Heart left ventricle (tissue), 16 donors: ENCODE results near the gene CAMTA1. TPM values are rescaled to one million over a fixed set of nuclear protein-coding genes. Genes with fewer than 3 reads are reported as not detected.

Source experiments
- ATAC-seq, 4 donors: fragments of 200-7000 bp; cut with Tn5 transposase; one replicate each; pipeline ENCODE4 v1.9.1; 2020 to 2022; ENCODE audit warnings: moderate library complexity in 4 of 4, mild to moderate bottlenecking in 3 of 4, moderate number of reproducible peaks in 1 of 4
- DNase-seq, 5 donors: peaks; one replicate each; pipeline ENCODE4 v3.0.0-alpha.2; 2020
- H3K27ac ChIP-seq, 12 donors: fragments of 200-600 bp; sonication (generic) in 4 of 12; one replicate each; pipeline versions ENCODE4 v1.5.0 to v1.8.0; 2016 to 2022; ENCODE audit warnings: mild to moderate bottlenecking in 2 of 12
- H3K27me3 ChIP-seq, 9 donors: fragments of 200-600 bp; sonication (generic) in 2 of 9; one replicate each; pipeline versions ENCODE4 v1.5.1 to v1.8.0; 2016 to 2022; ENCODE audit warnings: mild to moderate bottlenecking in 3 of 9
- H3K36me3 ChIP-seq, 9 donors: fragments of 200-600 bp; sonication (generic) in 2 of 9; one replicate each; pipeline versions ENCODE4 v1.5.0 to v1.8.0; 2018 to 2022; ENCODE audit warnings: mild to moderate bottlenecking in 2 of 9
- H3K4me1 ChIP-seq, 12 donors: fragments of 200-600 bp; sonication (generic) in 4 of 12; one replicate each; pipeline versions ENCODE4 v1.5.0 to v1.8.0; 2016 to 2022; ENCODE audit warnings: mild to moderate bottlenecking in 3 of 12
- H3K4me3 ChIP-seq, 12 donors: fragments of 200-600 bp; sonication (generic) in 4 of 12; one replicate each; pipeline versions ENCODE4 v1.5.0 to v1.8.0; 2017 to 2022; ENCODE audit warnings: mild to moderate bottlenecking in 9 of 12, moderate library complexity in 4 of 12
- H3K9me3 ChIP-seq, 12 donors: fragments of 200-600 bp; sonication (generic) in 4 of 12; one replicate each; pipeline versions ENCODE4 v1.5.0 to v1.8.0; 2016 to 2022; ENCODE audit warnings: mild to moderate bottlenecking in 1 of 12
- CTCF ChIP-seq, 12 donors: fragments of 200-600 bp; sonication (generic) in 4 of 12; IDR thresholded peaks; one replicate each; pipeline versions ENCODE4 v1.5.0 to v1.8.0; 2018 to 2022; ENCODE audit warnings: antibody characterized with exemption in 12 of 12, mild to moderate bottlenecking in 5 of 12
- POLR2A ChIP-seq, 2 donors: fragments of 450-650 bp; IDR thresholded peaks; one replicate each; pipeline ENCODE4 v1.6.1; 2017; ENCODE audit warnings: antibody characterized with exemption in 2 of 2, mild to moderate bottlenecking in 2 of 2, moderate library complexity in 2 of 2
- WGBS, 4 donors: extraction: QIAGEN DNeasy Blood & Tissue Kit in 2 of 4; methylation state at CpG; one replicate each; pipeline versions ENCODE4 v1.1.5 to v1.1.7; 2013 to 2018; 5-methylcytosine and 5-hydroxymethylcytosine counted together
- intact Hi-C, 10 donors: fragments of 100-400 bp; cut with DNase I; formaldehyde crosslinking; loops; one replicate each; pipeline versions ENCODE4 v1.11.1 to v1.14.2; 2022
- polyA plus RNA-seq, 2 donors: library from polyadenylated mRNA; stranded (reverse); fragments of 200-250 nt; gene quantifications; one replicate each; pipeline ENCODE4 v1.2.3, GENCODE V29; 2013
- total RNA-seq, 9 donors: library from RNA; depleted of rRNA in 2 of 9; stranded (reverse); fragments of >200 nt in 2 of 9; fragmentation: NEBNext Ultra II Directional in 3 of 9; extraction: Animal tissue kit (Norgen Biotek cat#: 25700) in 3 of 9; gene quantifications; one replicate each; pipeline versions ENCODE4 v1.1.0 to v1.2.4, GENCODE V29; 2016 to 2023
- donor health status: ischemic (EF 13 %, LVEDD 7.1; RV severe dilation, severe dysfunction).
- donor health status: healthy with polysubstance abuse.
- donor health status: DM: no; HTN: yes; CAD: no.
- donor health status: DM: no; HTN: no; CAD: no.
- donor health status: ischemic (EF 25% LVEDD 6.9; RV normal size, moderate dysfunction).
- donor health status: ischemic (EF 25% LVEDD 5.7; RV mildly dilated, moderate dysfunction).
- donor health status: healthy.
- donor health status: DM: yes; HTN: yes; CAD: no.
- donor health status: ischemic (EF 35%, LVEDD 5.7; RV mildly dilated, moderate dysfunction).
- donor health status: nonischemic (EF 11% LVEDD 7.7; RV severe dilation, severe dysfunction).
- donor health status: DM: yes; HTN: yes; CAD: no.
- donor health status: PGD.
- donor health status: ischemic (EF 29% LVEDD 5.4; RV normal size, mild dysfunction).
- donor health status: nonischemic (EF 23%, LVEDD 6.1; RV moderate dilation, normal function).

The CAMTA1 gene
- total and polyA plus RNA-seq, 11 donors: 114 to 303 (median 137) TPM

GRCh38 chr1:7130127-7130526 lies 344.9 kb downstream of the CAMTA1 start:
- no peak overlapping the region for H3K4me3 ChIP-seq
- ATAC-seq: no peak
- WGBS, 4 donors: 80 to 97% (median 95%) methylated on average over 4 of the region's 4 CpGs
- H3K4me1 ChIP-seq: peaks cover 0 to 3% (median 0%) of the 10 kb centered on the region in 12 donors
- no peaks in the 10 kb centered on the region for H3K9me3 ChIP-seq
- H3K27ac ChIP-seq: no peak overlapping the region
- DNase-seq: no peak
- TF ChIP-seq POLR2A (IDR thresholded peaks at IDR 0.05) (no peak), CTCF (IDR thresholded peaks at IDR 0.05) (no peak)
- no peaks in the 10 kb centered on the region for H3K36me3 ChIP-seq
- intact Hi-C loops: no loop called here
- no peaks in the 10 kb centered on the region for H3K27me3 ChIP-seq

- Histone ChIP-seq H3K9me3 (no peaks in the 10 kb centered on the region), H3K27me3 (peaks cover 0 to 9% (median 0%) of the 10 kb centered on the region in 9 donors), H3K4me1 (no peaks in the 10 kb centered on the region), H3K27ac (no peak overlapping the region), H3K36me3 (no peaks in the 10 kb centered on the region), H3K4me3 (no peak overlapping the region)
- no peak for ATAC-seq
- WGBS, 4 donors: 91 to 96% (median 95%) methylated on average over 3 of the region's 3 CpGs
- DNase-seq: no peak
- TF ChIP-seq CTCF (IDR thresholded peaks at IDR 0.05) (no peak), POLR2A (IDR thresholded peaks at IDR 0.05) (no peak)
- intact Hi-C loops: no loop called here
These were observed 350.2 kb downstream of the CAMTA1 start for GRCh38 chr1:7135493-7135892.

- Histone ChIP-seq H3K9me3 (no peaks in the 10 kb centered on the region), H3K27ac (no peak overlapping the region), H3K4me1 (no peaks in the 10 kb centered on the region), H3K27me3 (peaks cover 0 to 9% (median 0%) of the 10 kb centered on the region in 9 donors), H3K36me3 (no peaks in the 10 kb centered on the region), H3K4me3 (no peak overlapping the region)
- DNase-seq: no peak
- intact Hi-C loops: no loop called here
- TF ChIP-seq CTCF (IDR thresholded peaks at IDR 0.05) (no peak), POLR2A (IDR thresholded peaks at IDR 0.05) (no peak)
- 51 to 59% (median 58%) methylated on average over 8 of the region's 8 CpGs for WGBS, 4 donors
- ATAC-seq: no peak
These were observed 351.1 kb downstream of the CAMTA1 start for GRCh38 chr1:7136166-7136953.

- H3K27me3 ChIP-seq: peaks cover 0 to 9% (median 0%) of the 10 kb centered on the region in 9 donors
- no peak overlapping the region for H3K27ac ChIP-seq
- no peaks in the 10 kb centered on the region for H3K36me3 ChIP-seq
- no peaks in the 10 kb centered on the region for H3K9me3 ChIP-seq
- H3K4me3 ChIP-seq: no peak overlapping the region
- no peaks in the 10 kb centered on the region for H3K4me1 ChIP-seq
- DNase-seq (no peak), ATAC-seq (no peak)
- TF ChIP-seq POLR2A (IDR thresholded peaks at IDR 0.05): no peak
- no peak for TF ChIP-seq CTCF (IDR thresholded peaks at IDR 0.05)
- intact Hi-C loops: no loop called here
These were observed 355.0 kb downstream of the CAMTA1 start for GRCh38 chr1:7140251-7140650.
